CD14-positive monocyte (primary cell): ENCODE data around the gene AGPAT2. TPM values are rescaled to one million over a fixed set of nuclear protein-coding genes. Genes with fewer than 3 reads are reported as not detected.
"Not testable (repeated sequence)": the region's sequence is repeated elsewhere in the genome, so short reads cannot be mapped to it uniquely, and the experiment has no call there.

Experiments
- DNase-seq, 3 donors: peaks; one replicate each; pipeline ENCODE4 v3.0.0-alpha.2; 2011 to 2022
- H2AFZ ChIP-seq: 2 replicates; pipeline ENCODE4 v1.6.0; 2012; ENCODE audit warnings: mild to moderate bottlenecking, low read depth, low read length, inconsistent platforms; ENCODE audit not compliant: insufficient read depth, poor library complexity, severe bottlenecking
- H3K27ac ChIP-seq, 2 donors: 1 replicate in 1 of 2; 2 replicates in 1 of 2; pipeline ENCODE4 v1.5.1; 2012 to 2013; ENCODE audit warnings: low read length in 2 of 2, control low read depth in 1 of 2, inconsistent platforms in 1 of 2, low read depth in 1 of 2, mild to moderate bottlenecking in 1 of 2
- H3K27me3 ChIP-seq, 2 donors: one replicate each; pipeline versions ENCODE4 v1.6.0 to v1.6.1; 2011 to 2013; ENCODE audit warnings: low read length in 2 of 2; ENCODE audit not compliant: control insufficient read depth in 2 of 2, insufficient read depth in 2 of 2
- H3K36me3 ChIP-seq, 2 donors: replicated peaks in 1 of 2; 1 replicate in 1 of 2; 2 replicates in 1 of 2; pipeline versions ENCODE4 v1.5.1 to v1.6.1; 2012 to 2013; ENCODE audit warnings: low read length in 2 of 2, control low read depth in 1 of 2, inconsistent platforms in 1 of 2, mild to moderate bottlenecking in 1 of 2; ENCODE audit not compliant: insufficient read depth in 2 of 2, control insufficient read depth in 1 of 2
- H3K4me1 ChIP-seq, 2 donors: 1 replicate in 1 of 2; 2 replicates in 1 of 2; pipeline versions ENCODE4 v1.5.1 to v1.6.1; 2012 to 2013; ENCODE audit warnings: low read length in 2 of 2, control low read depth in 1 of 2, inconsistent platforms in 1 of 2, mild to moderate bottlenecking in 1 of 2, moderate library complexity in 1 of 2; ENCODE audit not compliant: insufficient read depth in 2 of 2, control insufficient read depth in 1 of 2
- H3K4me2 ChIP-seq: replicated peaks from 2 replicates; pipeline ENCODE3; 2012; ENCODE audit warnings: low read length, moderate library complexity, mild to moderate bottlenecking; ENCODE audit not compliant: poor library complexity, severe bottlenecking; ENCODE audit errors: extremely low read depth
- H3K4me3 ChIP-seq, 3 experiments: fragments of 200-600 bp in 1 of 3; sonication (generic) in 1 of 3; replicated peaks in 1 of 3; 1 replicate in 2 of 3; 2 replicates in 1 of 3; pipeline ENCODE4 v1.5.1; 2011 to 2013; ENCODE audit warnings: low read length in 3 of 3, mild to moderate bottlenecking in 3 of 3, control low read depth in 2 of 3, low read depth in 2 of 3, inconsistent platforms in 1 of 3, moderate library complexity in 1 of 3
- H3K79me2 ChIP-seq: 2 replicates; pipeline ENCODE4 v1.6.0; 2012; ENCODE audit warnings: mild to moderate bottlenecking, control low read depth, inconsistent platforms, low read length, moderate library complexity; ENCODE audit not compliant: insufficient read depth
- H3K9ac ChIP-seq: 2 replicates; pipeline ENCODE4 v1.6.0; 2017; ENCODE audit warnings: low read length, mild to moderate bottlenecking; ENCODE audit not compliant: insufficient read depth, poor library complexity, severe bottlenecking
- H3K9me3 ChIP-seq, 2 donors: replicated peaks in 1 of 2; 1 replicate in 1 of 2; 2 replicates in 1 of 2; pipeline versions ENCODE4 v1.5.1 to v1.6.1; 2012 to 2013; ENCODE audit warnings: low read length in 2 of 2, control low read depth in 1 of 2; ENCODE audit not compliant: control insufficient read depth in 1 of 2, insufficient read depth in 1 of 2
- H4K20me1 ChIP-seq: 2 replicates; pipeline ENCODE4 v1.6.0; 2012; ENCODE audit warnings: mild to moderate bottlenecking, low read length, control low read depth, moderate library complexity; ENCODE audit not compliant: insufficient read depth
- H3K27ac Mint-ChIP-seq, 7 donors: one replicate each; pipeline ENCODE4 v1.8.0; 2020; ENCODE audit warnings: mild to moderate bottlenecking in 7 of 7, mixed read lengths in 7 of 7, moderate library complexity in 6 of 7, inconsistent platforms in 2 of 7
- H3K27me3 Mint-ChIP-seq, 3 donors: one replicate each; pipeline ENCODE4 v1.8.0; 2021 to 2022; ENCODE audit warnings: low read depth in 3 of 3, mild to moderate bottlenecking in 3 of 3, mixed read lengths in 3 of 3, moderate library complexity in 3 of 3, inconsistent platforms in 1 of 3
- H3K36me3 Mint-ChIP-seq, 2 donors: one replicate each; pipeline ENCODE4 v1.8.0; 2020; ENCODE audit warnings: mixed read lengths in 2 of 2, inconsistent platforms in 1 of 2, mild to moderate bottlenecking in 1 of 2
- H3K4me1 Mint-ChIP-seq: one replicate; pipeline ENCODE4 v1.8.0; 2020; ENCODE audit warnings: mild to moderate bottlenecking, mixed read lengths
- H3K4me3 Mint-ChIP-seq, 2 donors: one replicate each; pipeline ENCODE4 v1.8.0; 2020; ENCODE audit warnings: mild to moderate bottlenecking in 2 of 2, mixed read lengths in 2 of 2, moderate library complexity in 1 of 2
- H3K9me3 Mint-ChIP-seq, 7 donors: one replicate each; pipeline ENCODE4 v1.8.0; 2020 to 2022; ENCODE audit warnings: mixed read lengths in 7 of 7, mild to moderate bottlenecking in 6 of 7, moderate library complexity in 6 of 7, inconsistent platforms in 2 of 7
- WGBS: methylation state at CpG from one replicate; pipeline ENCODE4 v1.1.5; 2013; ENCODE audit warnings: missing lambda C conversion rate; ENCODE audit not compliant: insufficient coverage; 5-methylcytosine and 5-hydroxymethylcytosine counted together
- intact Hi-C, 2 donors: fragments of 100-400 bp; cut with micrococcal nuclease; formaldehyde crosslinking; loops; one replicate each; pipeline versions ENCODE4 v1.15.0 to v1.15.1; 2023
- polyA plus RNA-seq, 3 donors: library from polyadenylated mRNA; depleted of rRNA in 1 of 3; unstranded in 2 of 3; stranded (reverse) in 1 of 3; fragments of 300-500 nt in 2 of 3; fragments of >200 nt in 1 of 3; fragmentation: Illumina TruSeq in 2 of 3; gene quantifications; 1 replicate in 2 of 3; 2 replicates in 1 of 3; pipeline ENCODE4 v1.2.3, GENCODE V29; 2012 to 2021
- TF ChIP-seq, protein P1 (sequence below): fragments of 200-600 bp; IDR thresholded peaks from one replicate; pipeline ENCODE4 v1.8.0; 2022; ENCODE audit warnings: antibody characterized with exemption, mild to moderate bottlenecking

AGPAT2 gene
- polyA plus RNA-seq, 3 donors: 80.1 to 139 (median 116) TPM

DNA sequence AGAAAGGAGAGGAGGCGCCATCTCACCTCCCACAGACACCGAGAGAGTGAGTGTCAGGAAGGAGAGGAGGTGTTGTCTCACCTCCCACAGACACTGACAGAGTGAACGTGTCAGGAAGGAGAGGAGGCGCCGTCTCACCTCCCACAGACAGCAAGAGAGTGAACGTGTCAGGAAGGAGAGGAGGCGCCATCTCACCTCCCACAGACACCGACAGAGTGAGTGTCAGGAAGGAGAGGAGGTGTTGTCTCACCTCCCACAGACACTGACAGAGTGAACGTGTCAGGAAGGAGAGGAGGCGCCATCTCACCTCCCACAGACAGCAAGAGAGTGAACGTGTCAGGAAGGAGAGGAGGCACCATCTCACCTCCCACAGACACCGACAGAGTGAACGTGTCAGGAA is 55.2 kb downstream of the AGPAT2 start:
- H3K9me3 ChIP-seq, H3K27ac Mint-ChIP-seq, H3K27ac ChIP-seq, H4K20me1 ChIP-seq, H3K36me3 ChIP-seq, H3K4me3 ChIP-seq, H3K4me1 Mint-ChIP-seq, DNase-seq, intact Hi-C loops, H3K36me3 Mint-ChIP-seq, H3K79me2 ChIP-seq, H3K9ac ChIP-seq, H2AFZ ChIP-seq, H3K4me2 ChIP-seq, H3K4me3 Mint-ChIP-seq, H3K9me3 Mint-ChIP-seq: not testable (repeated sequence)
- no CpG with 5 or more reads among the region's 13 CpGs for WGBS
- Histone ChIP-seq H3K4me1 (peaks cover 4 to 23% of the 10 kb centered on the region in 2 donors), H3K27me3 (peaks cover 0 to 24% of the 10 kb centered on the region in 2 donors)
- H3K27me3 Mint-ChIP-seq: peaks cover 27 to 36% (median 32%) of the 10 kb centered on the region in 3 donors

DNA sequence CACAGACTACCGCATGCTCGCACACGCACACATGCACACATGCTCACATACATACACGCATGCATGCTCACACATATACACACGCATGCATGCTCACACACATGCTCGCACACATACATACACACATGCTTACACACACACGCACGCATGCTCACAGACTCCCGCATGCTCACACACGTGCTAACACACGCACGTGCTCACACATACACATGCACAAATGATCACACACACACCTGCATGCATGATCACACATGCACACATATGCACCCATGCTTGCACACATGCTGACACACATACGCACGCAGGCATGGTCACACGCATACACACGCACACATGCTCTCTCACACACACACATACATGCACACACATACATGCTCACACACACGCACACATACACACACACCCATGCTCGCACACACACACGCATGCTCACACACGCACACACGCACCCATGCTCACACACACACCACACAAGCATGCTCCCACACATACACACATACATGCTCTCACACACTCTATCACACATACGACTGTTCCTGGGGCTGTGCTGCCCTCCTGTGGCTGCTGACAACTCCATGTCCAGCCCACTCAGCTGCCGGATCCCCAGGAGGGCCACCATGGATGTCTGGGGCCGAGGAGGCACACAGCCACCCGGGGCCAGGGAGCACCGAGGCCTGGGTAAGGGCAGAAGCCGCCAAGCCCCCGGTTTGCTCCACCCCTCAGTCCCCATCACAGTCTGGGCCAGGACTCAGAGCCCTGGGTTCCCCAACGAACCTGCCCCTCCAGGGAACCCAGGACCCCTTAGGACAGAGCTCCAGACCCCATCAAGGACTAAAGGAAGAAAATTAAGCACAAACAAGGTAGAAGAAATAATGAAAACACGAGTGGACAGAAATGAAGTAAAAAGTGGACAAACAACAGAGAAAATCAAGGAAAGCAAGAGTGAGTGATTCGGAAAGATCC is 55.9 kb downstream of the AGPAT2 start:
- Histone ChIP-seq H3K9me3 (no peaks in the 10 kb centered on the region), H3K79me2 (no peaks in the 10 kb centered on the region), H3K36me3 (no peaks in the 10 kb centered on the region), H3K4me1 (peaks cover 4 to 23% of the 10 kb centered on the region in 2 donors), H3K27ac (no peak overlapping the region), H3K4me2 (no peak overlapping the region), H3K27me3 (peaks cover 0 to 25% of the 10 kb centered on the region in 2 donors), H2AFZ (no peak overlapping the region), H4K20me1 (no peaks in the 10 kb centered on the region), H3K4me3 (no peak overlapping the region), H3K9ac (no peak overlapping the region)
- H3K27me3 Mint-ChIP-seq: peaks cover 27 to 36% (median 32%) of the 10 kb centered on the region in 3 donors
- no peak overlapping the region for H3K27ac Mint-ChIP-seq
- H3K36me3 Mint-ChIP-seq: peaks cover 0 to 5% of the 10 kb centered on the region in 2 donors
- peak; percentile 82 to 85 (median 85) for DNase-seq
- peaks cover 3% of the 10 kb centered on the region for H3K4me1 Mint-ChIP-seq
- peaks cover 0 to 5% (median 0%) of the 10 kb centered on the region in 7 donors for H3K9me3 Mint-ChIP-seq
- WGBS: 54% methylated on average over 28 of the region's 31 CpGs
- TF ChIP-seq, protein P1, sequence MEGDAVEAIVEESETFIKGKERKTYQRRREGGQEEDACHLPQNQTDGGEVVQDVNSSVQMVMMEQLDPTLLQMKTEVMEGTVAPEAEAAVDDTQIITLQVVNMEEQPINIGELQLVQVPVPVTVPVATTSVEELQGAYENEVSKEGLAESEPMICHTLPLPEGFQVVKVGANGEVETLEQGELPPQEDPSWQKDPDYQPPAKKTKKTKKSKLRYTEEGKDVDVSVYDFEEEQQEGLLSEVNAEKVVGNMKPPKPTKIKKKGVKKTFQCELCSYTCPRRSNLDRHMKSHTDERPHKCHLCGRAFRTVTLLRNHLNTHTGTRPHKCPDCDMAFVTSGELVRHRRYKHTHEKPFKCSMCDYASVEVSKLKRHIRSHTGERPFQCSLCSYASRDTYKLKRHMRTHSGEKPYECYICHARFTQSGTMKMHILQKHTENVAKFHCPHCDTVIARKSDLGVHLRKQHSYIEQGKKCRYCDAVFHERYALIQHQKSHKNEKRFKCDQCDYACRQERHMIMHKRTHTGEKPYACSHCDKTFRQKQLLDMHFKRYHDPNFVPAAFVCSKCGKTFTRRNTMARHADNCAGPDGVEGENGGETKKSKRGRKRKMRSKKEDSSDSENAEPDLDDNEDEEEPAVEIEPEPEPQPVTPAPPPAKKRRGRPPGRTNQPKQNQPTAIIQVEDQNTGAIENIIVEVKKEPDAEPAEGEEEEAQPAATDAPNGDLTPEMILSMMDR: peak; percentile 79
- no peak overlapping the region for H3K4me3 Mint-ChIP-seq
- intact Hi-C loops: loop anchor here (1.0 kb wide), 1 partner anchor 146 kb away; no protein-coding TSS in a partner anchor
